GM21619 (cell line): ENCODE results near the gene HOOK2.
"Not testable (repeated sequence)": the region's sequence is repeated elsewhere in the genome, so short reads cannot be mapped to it uniquely, and the experiment has no call there.

Source experiments
- ATAC-seq: cut with Tn5 transposase; IDR thresholded peaks from one replicate; pipeline ENCODE4 v1.9.1; 2021; ENCODE audit not compliant: unreplicated experiment

HOOK2 gene

DNA sequence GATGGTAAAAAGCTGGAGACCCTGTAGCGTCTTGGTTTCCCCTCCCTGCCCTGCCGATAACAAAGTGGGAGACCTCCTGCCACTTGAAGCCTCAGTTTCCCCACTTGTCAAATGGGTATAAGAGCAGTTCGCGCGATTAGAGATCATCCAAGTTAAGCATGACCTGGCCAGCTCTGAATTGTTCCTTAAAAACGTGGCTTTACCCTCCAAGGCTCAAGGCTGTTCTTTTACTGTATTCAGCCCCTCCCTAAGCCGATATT, 52.0 kb downstream of the HOOK2 start:
- no peak for ATAC-seq

DNA sequence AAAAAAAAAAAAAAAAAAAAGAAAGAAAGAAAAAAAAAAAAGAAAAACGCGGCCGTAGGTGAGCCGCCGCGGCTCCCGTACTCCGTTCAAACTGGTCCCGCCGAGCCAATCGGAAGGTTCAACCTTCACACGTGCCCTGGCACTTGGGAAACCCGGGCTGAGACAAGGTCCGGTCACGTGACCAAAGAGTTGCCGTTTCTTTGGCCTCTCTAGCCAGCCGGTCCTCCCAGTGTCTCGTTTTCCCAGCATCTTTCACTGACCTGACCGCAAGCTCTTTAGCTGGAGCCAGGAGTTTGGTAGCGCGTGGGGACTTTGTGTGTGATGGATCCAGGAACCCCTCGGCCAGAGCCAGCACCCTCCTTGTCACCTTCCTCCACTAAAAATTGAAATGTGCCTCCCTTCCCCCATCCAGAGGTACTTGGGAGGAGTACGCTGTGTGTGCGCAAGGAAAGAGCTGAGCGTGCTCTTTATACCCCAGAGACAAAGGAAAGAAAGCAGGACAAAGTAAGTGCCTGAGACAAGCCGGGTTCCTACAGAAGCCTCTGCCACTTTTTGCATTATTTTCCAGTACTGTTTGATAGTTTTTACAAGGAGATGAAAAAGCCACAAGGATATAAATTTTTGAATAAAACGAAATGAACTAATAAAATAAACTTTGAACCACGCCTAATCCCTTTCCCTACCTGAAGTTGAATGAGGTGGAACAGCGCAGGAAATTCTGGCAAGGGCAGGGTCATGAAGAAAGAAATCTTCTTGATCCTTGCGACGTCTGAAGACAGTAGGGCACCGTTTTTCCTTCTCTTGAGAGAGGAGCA, 52.6 kb downstream of the HOOK2 start:
- peak; percentile 72 for ATAC-seq

DNA sequence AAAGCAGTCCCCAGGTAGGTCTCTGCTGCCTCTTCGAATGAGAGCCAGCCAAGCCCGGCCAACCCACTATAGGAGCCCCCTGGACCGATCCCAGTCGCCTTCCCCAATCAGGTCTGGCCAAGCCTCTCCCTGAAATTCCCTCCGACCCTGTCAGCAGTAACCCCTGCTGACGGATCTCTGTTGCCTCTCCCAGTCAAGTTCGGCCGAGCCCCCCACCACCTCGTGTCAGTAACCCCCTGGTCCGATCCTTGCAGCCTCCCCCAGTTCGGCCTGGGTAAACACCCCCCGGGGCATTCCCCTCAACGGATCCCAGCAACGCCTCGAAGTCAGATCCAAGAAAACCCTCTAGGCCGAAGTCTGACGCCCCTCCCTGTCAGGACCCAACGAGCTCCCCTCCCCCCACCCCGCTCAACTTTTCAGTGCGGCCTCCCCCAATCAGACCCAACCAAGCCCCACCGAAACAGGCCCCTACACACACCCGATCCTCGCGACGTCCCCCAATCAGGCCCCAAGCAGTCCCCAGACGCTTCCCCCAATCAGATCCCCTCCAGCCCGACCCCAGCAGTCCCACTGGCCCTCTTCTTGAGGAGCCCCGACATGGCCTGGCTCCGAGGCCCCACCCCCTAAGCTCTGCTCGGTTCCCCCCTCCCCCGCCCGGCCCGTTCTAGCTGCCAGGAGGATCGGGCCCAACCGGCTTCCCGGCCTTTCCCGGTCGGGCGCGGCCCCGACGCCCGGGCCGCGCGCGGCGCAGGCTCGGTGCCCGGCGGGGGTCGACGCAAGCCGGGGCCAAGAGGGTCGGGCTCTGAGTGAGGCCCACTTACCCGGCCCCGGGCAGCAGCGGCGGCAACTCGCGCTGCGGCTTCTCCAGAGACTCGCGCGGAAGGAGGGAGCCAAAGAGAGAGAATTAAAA, 53.4 kb downstream of the HOOK2 start:
- peak; percentile 24 for ATAC-seq

DNA sequence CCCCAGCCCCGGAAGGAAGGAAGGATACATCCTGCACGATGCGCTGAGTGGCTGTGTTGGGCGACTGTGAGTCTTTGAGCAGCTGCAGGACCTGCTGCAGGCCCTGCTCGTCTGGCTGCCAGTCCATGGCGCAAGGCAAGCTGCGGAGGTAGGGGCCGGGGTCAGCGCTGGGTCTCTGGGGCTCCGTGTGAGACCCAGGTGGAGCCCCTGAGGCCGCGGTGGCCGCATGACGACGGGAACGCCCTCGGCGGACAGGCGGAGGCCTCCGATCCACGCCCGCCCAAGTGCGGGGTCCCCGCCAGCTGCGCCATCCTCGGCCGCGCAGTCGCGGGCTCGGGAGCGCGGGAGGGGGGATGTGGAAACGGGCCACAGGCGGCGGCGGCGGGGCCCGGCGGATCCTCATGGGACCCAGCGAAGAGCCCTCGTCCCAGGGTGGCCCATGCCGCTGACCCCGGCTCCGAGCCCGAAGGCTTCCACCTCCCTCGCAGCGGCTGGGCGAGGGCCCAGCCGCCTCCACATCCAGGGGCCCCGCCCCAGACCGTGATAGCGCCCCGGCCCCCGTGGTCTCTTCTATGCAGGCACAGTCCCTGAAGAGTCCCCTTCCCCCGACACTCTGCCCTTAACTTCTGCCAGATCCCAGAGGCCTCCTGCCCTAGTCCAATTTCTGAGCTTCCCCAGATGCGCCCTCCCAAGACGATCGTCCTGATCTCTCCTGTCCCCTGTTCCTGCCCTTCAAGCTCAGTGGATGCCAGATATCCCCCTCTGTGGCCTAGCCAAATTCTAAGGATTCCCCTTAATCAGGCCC, 54.3 kb downstream of the HOOK2 start:
- no peak for ATAC-seq

DNA sequence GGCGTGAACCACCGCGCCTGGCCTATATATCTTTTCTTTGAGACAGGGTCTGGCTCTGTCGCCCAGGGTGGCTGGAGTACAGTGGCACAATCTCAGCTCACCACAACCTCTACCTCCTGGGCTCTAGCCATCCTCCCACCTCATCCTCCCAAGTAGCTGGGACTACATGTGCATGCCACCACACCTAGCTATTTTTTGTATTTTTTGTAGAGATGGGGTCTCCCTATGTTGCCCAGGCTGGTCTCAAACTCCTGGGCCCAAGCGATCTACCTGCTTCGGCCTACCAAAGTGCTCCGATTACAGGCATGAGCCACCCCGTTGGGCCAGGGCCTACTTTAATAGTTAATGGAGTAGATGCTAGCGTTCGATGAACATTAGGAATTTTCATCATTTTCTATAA, 55.1 kb downstream of the HOOK2 start:
- no peak for ATAC-seq

DNA sequence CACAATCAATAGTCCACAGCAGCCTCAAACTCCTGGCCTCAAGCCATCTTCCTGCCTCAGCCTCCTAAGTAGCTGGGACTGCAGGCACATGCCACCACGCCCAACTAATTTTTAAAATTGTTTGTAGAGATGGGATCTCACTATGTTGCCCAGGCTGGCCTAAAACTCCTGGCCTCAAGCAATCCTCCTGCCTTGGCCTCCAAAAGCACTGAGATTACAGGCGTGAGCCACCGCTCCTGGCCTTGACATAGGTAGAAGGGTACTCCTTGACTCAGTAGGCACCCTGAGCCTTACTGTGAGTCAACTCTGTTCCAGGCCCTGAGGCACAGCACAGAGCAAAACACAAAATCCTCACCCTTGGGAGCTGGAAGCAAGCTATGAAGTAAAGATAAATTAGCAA, 59.4 kb downstream of the HOOK2 start:
- ATAC-seq, result no peak

DNA sequence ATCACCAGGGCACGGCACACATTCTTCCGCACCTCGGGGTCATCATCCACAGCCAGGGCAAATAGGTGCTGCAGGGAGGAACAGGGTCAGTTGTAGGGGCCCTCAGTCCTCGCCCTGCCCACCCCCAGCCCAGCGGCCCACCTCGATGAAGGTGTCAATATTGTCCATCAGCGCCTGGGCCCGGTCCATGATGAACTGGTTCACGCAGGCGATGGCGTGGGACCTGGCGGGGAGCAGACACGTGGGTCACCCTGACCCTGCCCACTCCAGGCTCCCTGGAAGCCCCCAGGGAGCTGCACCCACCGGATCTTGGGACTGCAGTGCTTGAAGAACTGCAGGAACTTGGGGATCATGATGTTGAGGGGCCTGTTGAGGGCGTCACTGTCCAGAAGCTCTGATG, 60.2 kb downstream of the HOOK2 start:
- ATAC-seq, result no peak

DNA sequence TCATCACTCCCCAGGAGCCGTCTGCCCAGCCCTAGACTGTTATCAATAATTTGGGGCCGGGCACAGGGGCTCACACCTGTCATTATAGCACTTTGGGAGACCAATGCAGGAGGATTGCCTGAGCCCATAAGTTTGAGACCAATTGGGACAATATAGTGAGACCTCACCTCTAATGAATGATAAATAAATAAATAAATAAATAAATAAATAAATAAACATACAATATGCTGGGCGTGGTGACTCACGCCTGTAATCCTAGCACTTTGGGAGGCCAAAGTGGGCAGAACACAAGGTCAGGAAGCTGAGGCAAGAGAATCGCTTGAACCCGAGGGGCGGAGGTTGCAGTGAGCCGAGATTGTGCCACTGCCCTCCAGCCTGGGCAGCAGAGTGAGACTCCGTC, 62.0 kb downstream of the HOOK2 start:
- ATAC-seq, result not testable (repeated sequence)
